G401.6 (cell line): Measurements from ENCODE around the gene TTC7B.

ENCODE experiments used
- FAIRE-seq: peaks from 2 replicates; lab custom pipeline; 2012; peaks lifted over from hg19 to GRCh38; lab: Jason Lieb, UNC

TTC7B gene

DNA sequence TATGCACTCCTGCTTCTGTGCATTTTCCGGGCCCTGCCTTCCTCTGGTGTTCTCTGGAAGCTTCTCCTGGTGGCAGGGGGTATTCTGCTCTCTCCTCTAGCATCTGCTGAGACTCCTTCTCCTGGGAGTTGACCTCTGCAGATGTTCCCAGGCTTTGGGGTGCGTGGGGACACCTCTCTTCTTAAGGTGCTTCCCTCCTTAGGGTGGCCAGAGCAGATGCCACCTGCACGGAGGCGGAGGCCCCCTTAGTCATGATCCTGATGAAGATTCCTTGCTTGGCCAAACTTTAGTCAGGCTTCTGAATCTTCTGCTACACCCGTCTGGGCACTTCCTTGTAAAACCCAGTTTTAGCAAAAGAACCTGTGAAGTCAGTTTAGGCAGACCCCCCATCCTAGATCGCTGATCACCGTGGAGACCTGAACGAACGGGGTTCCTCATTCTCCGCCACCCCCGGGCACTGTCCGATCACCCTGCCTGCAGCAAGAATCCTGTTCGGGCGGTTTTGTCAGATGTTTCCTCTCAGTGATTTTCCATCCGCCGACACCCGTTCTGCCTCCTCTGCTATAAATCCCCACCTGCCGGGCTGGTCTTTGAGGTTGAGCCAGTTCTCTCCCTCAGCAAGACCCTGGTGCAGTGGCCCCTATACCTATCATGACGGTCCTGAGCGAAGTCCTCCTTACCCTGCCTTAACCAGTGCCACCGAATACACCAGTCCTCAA is 307.5 kb downstream of the TTC7B start:
- FAIRE-seq = no peak

DNA sequence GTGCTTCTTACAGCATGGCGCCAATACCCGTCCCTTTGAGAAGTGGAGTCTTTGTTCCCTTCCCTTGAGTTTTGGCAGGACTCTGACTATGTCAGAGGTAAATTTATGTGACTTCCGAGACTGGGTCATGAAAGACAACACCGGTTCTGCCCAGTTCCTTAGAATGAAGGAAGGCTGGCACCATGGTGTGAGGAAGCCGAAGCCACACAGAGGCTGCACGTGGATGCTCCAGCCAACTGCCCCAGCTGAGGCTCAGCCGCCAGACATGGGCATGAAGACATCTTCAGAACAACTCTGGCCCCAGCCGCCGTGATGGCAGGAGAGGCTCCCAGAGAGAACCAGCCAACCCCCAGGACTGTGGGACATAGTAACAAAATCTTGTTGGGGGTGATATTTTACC is 308.2 kb downstream of the TTC7B start:
- no peak for FAIRE-seq

DNA sequence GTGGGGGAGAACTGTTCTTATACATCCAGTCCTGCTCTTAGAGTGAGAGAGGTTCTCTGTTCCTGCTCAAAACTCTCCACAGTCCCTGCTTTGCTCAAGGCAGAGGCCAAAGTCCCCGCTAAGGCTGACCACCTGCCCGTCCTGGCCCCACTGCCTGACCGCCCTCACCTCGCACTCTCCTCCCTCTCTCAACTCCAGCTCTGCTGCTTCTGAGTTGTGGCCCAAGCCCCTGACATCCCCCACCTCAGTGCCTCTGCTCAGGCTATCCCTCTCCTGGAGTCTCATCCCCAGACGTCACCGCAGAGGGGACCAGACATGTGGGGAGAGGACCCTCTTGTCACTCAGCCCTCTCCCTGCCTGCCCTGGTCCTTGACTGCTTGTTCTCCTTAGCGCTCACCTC is 308.8 kb downstream of the TTC7B start:
- no peak for FAIRE-seq

DNA sequence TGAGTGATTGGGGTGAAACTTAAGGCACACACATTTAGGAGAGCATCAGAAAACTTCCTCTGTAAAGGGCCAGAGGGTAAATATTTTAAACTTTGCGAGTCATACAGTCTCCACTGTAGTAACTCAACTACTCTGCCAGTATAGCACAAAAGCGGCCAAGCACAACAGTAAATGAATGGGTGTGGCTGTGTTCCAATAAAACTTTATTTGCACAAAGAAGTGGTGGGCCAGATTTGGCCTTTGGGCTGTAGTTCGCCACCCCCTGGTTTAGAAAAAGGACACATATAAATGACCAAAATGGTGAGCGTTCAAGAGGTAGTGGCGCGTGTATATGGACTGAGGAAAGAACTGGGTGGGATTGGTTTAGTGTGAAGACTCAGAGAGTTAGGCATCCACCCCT is 309.5 kb downstream of the TTC7B start:
- FAIRE-seq = no peak

DNA sequence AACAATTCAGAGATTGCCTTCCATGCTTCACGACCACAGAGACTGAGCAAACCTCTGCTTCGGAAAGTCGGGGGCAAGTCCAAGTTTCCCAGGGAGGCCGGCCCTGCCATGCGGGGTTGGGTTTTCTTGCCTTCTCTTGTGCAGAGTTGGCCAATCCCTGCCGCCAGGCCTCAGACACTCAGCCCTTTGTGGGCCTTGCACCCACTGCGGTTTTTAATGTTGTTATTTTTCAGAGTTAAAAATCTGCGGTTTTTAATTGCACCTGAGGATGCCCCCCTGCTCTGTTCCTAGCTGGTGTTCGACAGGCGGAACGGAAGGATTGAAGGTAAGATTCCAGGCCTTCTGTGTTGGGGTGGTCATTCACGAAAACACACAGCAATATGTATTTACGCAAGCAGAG is 310.7 kb downstream of the TTC7B start:
- FAIRE-seq = no peak

DNA sequence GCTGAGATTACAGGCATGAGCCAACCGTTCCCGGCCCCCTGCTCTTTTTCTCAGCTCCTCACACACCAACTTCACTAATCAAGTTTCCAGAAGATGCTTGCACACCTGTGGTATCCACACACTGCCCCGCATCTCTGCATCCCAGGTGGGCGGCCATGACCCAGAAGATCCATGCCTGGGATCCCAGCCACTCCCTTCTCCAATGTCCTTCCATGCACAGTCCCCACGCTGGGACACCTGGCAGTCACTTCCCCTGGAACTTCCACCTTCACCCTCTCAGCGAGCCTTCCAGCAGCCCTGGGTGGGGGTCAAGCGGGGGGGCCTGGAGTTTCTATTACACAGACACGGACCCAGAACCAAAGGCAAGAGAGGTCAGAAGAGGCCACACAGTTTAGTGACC is 311.6 kb downstream of the TTC7B start:
- FAIRE-seq = no peak

DNA sequence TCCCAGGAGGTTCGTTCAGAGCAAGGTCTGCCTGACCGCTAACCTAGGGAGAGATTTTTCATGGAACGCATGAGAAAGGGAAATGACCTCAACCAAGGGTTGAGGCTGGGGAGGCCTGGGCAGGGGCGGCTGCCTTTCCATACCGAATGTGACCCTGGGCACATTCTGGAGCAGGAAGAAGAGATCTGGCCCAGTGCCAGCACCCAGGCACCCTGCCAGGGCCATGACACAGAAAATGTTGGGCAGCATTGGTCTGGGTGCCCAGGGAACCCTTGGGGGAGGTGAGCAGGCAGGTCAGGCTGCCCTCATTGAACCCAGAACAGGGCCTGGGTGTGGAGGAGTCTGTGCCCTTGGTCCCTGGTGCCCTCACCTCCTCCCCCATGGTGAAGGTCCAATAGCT is 312.6 kb downstream of the TTC7B start:
- FAIRE-seq = no peak

DNA sequence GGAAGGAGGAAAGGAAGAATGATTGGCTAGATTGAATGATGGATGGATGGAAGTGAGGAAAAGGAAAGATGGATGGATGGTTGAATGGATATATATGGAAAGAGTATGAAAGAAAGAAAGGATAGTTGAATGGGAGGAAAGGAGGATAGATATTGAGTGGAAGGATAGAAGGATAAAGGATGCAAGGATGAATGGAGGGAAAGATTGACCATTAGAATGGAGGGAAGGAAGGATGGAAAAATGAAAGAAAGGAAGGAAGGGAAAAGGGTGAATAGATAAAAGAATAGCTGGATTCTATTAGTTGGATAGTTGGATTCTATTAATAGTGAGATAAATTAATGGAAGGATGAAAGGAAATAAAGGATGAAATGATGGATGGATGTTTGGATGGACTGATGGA is 313.5 kb downstream of the TTC7B start:
- FAIRE-seq = no peak

DNA sequence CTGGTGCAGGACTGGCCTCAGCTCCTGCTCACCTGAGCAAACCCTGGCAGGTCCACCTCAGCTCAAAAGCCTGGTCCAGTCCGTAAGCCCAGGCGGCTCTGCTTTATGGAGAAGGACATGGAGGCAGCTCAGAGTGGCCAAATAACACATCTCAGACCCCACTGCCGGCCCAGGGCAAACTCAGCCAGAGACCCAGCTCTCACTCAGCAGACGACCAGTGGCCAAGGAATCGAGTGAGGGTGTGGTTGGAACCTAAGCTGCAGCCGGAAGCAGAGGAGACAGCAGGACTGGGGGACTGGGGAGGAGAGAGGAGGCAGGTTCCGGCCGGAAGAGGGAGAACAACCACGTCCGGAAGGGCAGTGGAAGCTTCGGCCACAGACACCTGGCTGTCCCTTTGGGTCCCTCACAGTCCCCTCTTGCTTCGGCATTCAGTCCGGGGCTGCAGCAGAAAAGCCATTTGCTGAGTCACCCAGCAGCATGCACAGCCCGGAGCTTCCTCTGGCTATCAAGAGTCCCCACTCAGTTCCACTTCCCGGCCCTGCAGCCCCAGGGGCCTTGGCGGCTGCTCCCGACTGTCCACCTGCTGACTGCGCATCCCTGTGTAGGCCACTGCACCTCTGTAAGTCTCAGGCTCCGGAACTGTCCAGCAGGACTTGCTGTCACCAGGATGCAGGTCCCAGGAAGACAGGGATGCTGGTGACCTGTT is 315.4 kb downstream of the TTC7B start:
- FAIRE-seq = no peak

DNA sequence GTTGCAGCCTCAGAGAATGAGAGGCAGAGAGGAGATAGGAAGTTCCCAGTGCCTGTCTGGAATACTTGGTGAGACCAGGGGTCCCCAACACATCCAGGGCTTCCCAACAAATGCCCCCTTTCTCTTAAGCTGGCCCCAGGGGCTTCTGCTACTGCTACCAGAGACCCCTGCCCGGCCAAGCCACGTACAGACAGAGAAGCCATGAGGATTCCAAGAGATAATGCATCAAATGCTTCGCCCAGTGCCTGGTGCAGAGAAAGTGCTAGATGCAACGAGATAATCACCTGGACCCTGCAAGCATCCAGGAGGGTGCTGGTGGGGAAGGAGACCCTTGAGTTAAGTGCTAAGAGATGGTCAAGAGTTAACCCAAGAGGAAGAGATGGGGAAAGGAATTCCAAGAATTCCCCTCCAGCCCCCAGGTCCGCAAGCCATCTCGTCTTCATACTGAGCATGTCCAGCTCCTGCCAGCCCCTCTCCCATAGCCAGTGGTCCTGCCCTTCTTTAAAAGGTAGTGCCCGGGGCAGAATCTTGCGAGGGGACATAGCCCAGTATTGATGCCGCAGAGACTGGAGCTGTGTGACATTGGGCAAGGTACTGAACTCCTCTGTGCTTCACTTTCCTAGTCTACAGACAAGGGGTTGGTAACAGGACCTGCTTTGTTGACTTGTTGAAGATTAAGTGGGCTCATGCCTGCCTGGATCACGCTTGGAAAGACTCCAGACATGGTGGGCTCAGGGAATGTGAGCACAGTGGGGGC is 316.1 kb downstream of the TTC7B start:
- FAIRE-seq = no peak

DNA sequence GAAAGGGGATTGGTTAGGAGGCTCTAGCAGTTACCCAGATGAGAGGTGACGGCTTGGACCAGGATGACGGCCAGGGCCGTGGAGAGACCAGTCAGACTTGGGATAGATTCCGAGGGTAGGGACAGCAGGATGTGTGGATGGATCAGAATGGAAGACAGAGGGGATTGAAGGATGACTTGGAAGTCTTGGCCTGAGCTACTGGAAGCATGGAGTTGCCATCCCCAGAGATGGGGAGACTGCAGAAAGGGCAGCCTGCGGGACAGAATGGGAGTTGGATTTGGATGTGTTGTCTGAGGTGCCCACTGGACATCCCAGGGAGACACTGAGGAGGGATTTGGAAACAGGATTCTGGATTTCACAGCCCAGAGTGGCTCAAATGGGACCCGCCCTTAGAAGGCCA is 317.1 kb downstream of the TTC7B start:
- FAIRE-seq = no peak

DNA sequence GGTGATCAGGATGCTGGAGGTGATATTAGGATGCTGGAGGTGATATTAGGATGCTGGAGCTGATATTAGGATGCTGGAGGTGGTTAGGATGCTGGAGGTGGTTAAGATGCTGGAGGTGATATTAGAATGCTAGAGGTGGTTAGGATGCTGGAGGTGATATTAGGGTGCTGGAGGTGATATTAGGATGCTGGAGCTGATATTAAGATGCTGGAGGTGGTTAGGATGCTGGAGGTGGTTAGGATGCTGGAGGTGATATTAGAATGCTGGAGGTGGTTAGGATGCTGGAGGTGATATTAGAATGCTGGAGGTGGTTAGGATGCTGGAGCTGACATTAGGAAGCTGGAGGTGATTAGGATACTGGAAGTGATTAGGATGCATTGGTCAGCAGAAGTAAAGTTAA is 318.0 kb downstream of the TTC7B start:
- no peak for FAIRE-seq

DNA sequence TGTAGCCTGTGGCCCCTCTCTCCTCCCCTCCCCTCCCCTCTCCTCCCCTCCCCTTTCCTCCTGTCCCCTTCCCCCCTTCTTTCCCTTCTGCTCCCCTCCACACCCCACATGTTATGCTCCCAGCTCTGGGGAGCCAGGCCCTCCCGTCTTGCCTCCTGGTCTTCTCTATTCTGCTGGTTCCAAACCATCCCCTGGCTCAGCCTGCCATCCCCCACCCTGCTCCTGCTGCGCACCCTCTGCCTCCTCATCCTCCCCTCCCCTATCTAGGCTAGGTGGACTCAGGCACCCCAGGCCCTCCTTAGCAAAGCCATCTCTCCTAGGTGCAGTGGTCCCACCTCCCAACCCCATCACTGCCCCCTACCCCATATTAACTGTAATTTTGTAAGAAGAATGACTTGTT is 319.9 kb downstream of the TTC7B start:
- no peak for FAIRE-seq

DNA sequence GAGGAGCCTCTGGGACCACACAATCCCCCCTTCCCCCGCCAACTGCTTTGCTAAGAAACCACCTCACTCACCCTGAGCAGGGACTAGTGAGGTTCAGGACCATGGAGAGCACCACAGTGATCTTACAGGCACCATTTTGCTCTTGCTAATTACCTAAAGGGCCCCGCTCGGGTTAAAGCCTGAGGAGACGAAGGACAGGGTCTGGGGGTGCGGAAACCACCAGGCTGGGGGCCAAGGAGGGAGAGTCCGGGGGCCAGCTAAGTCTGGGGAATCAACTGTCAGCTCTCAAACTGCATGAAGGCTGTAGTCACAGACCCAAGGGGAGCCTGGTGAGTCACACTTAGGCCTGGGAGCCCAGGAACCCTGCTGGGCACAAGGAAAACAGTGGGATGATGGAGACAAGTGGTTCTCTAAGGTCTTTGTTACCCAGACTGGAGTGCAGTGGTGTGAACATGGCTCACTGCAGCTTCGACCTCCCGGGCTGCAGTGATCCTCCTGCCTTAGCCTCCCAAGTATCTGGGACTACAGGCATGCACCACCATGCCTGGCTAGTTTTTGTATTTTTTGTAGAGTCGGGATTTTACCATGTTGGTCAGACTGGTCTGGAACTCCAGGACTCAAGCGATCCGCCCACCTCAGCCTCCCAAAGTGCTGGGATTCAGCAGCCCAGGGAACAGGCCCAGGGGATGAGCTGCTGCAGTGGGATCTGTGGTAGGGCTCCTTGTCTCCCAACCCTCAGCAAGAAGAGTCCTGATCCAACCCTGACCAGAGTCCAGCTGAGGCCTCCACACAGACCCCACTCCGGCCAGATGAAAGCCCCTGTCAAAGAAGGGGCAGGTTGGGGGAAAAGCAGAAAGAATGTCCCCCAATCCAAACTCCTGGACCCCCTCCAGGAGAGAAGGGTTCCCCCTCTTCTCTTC is 320.6 kb downstream of the TTC7B start:
- no peak for FAIRE-seq

DNA sequence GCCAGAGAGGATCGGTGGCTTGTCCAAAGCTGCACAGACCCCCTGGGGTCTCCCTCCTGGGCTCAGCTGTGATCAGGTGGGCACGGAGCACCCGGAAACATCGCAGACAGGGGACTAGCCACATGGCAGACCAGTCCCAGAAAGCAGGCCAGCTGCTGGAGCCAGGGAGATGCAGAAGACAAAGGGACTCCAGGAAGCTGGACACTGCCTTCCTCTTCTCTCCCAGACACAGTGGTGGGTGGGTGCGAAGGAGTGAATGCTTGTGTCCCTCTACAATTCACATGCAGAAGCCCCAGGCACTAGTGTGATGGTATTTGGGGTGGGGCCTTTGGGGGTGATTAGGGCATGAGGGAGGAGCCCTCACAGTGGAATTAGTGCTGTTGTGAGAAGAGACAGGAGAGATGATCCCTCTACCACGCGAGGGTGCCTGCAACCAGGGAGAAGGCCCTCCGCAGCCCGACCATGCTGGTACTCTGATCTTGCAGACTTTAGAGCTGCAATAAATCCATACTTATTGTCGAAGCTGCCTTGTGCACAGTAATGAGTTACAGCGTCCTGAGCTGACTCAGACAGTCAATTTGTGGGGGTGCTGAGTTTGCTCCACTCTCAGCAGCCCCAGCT is 324.2 kb downstream of the TTC7B start:
- no peak for FAIRE-seq

DNA sequence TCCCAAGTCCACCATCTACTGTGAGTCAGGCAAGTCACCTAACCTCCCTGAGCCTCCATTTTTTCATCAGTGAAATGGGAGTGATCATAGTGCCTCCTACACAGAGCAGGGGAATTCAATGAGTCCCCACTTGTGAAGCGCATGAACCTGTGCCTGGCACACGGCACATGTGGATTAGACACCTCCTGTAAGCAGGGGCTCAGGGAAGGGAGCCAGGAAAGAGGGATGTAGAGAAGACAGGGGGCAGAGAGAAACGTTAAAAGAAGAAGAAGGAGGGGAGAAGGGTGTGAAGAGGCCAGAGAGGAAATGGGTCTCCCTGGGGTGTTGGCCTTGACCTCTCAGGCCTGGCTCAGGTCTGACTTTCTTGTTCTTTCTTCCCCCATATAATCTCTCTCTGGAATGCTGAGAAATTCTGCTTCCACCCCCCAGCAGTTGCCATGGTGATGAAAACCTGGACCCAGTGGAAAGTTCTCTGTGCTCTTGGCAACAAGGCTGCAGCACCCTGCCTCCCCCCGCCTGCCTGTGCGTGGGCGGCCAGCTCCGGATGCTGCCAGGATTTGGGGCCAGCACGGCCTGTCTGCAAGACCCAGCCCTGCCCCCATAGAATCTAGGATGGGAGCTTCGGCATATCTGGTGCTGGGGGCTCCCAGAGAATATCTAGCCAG is 324.9 kb downstream of the TTC7B start:
- FAIRE-seq = no peak

DNA sequence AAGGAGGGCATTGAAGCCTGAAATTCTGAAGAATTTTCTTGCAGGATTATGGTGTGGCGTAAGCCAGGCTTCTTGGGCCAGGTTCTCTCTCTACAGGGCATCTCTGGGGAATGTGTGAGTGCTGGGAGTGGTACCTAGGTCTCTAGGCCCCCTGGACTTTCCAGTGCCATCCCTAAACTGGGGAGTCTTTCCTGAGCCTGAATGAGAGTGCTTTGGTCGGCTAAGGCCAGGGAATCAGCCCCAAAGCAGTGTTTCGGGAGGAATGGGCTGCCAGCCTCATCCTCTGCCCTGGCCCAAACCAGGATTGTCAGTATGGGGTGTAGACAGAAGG is 325.5 kb downstream of the TTC7B start:
- no peak for FAIRE-seq

DNA sequence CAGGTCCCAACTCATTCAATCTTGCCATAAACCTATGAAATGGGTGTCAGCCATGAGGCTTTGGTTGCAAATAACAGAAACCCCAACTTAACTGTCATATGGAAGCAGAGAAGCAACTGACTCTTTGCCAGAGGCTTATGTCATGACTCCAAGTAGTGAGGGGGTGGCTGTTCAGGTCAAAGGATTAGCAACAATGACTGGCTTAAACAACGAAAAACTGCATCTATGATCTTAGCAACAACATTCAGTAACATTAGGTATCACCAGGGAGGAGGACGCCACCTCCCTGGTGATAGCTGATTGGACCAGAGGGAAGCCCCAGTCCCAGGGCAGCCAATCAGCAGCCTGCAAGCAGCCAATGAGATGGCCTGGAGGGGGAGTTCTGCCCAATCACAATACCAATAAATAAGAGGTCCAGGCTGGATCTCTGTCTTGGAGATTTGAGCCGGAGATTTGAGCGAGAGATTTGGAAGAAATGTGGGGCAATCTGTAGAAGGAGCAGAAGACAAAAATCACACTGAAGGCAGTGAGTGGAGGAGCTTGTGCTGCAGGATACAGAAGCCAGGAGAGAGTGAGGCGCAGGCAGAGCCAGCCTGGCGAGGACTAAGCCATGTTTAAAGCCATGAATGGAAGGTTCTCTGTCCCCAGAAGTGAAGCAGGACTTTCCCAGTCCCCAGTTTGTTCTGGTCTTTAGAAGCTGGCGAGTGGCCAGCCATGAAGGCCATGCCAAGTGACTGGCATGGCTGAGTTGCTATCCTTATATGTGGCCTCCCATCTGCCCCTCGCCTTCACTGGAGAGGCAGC is 326.1 kb downstream of the TTC7B start:
- FAIRE-seq = no peak

DNA sequence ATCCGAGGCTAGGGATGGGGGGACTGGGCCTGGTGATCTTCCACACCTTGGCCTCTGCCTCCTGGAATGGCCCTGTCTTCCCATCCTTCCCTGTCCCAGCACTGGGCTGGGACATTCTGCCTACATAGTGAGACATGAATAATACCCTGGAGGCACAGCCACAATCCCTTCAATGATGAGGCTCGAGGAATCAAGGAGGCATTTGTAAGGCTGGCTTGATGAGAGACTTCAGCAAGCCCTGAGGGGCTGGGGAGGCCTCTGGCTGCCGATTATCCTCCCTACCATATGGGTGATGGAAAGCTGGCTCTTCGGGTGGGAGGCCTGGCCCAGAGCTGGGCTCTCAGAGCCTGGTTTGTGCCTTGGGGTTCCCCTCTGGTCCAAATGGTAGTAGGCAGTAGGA is 326.9 kb downstream of the TTC7B start:
- FAIRE-seq = no peak

DNA sequence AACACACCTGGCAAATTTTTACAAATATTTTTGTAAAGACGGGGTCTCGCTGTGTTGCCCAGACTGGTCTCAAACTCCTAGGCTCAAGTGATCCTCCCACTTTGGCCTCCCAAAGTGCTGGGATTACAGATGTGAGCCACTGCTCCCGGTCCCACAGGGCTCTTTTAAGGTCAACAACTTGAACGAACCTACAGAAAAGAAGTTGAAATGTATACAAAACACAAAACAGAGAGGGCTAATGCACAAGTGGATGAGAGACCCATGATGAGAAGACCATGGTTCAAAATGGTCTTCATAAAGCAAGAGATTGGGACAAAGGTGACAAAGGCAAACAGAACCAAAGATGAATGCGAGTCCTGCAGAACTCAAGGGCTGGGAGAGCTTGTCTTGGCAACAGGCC is 328.0 kb downstream of the TTC7B start:
- no peak for FAIRE-seq

DNA sequence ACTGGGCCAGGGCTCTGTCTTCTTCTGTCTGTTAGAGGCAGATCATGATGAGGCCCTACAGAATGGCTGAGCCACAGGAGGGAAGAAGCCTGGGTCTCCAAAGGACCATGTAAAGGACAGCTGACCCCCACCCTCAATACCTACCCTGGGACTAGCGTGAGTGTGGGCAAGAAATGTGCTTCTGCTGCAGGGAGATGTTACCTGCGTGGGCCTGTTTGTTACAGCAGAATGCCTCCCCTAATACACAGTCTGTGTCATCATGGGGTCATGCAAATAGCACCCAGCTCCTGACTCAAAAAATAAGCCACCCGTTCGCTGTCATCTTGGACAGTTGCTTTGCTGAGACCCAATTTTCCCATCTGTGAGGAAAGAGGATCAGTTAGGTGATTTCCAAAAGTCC is 328.8 kb downstream of the TTC7B start:
- FAIRE-seq = no peak
